ENCODE data around the gene LIMCH1. TPM values are rescaled to one million over a fixed set of nuclear protein-coding genes. Genes with fewer than 3 reads are reported as not detected.

The LIMCH1 gene
- total RNA-seq, 2 experiments from 2014 or later: not detected

DNA sequence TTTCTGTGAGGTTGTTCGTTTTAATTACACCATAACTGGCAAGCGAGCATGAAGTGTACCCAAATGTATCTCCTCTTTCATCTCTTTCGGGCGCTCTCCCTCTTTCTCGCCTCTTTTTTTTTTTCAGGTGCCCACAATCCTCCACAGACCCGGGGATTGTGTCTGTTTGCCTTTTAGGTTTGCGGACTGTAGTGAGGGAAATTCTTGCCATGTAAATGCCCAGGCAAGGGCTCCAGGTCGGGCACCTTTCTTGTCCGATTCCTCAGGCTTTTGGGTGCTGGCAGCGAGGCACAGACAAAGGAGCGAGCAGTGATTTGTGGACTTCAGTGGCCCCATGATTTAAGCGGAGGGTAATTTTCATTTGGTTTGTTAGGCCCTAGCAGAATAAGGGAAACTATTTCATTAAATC lies 211.7 kb downstream of the LIMCH1 start:
- CTCF ChIA-PET (ENCODE audit: unreplicated experiment): no interaction called here
- POLR2A ChIA-PET: no interaction called here
- no TSS peak for BruUV-seq (replicated peaks)

More for the DNA sequence above, 211.7 kb downstream of the LIMCH1 start:
- Histone ChIP-seq H3K36me3 (ENCODE audit: insufficient read depth, low read length) (no peaks in the 10 kb centered on the region), H3K4me2 (ENCODE audit: low read length) (no peak overlapping the region), H3K27ac (ENCODE audit: low read depth, low read length, poor library complexity, severe bottlenecking) (no peak overlapping the region), H3K4me3 (ENCODE audit: low read depth, low read length, poor library complexity, severe bottlenecking) (no peak overlapping the region), H3K9me2 (ENCODE audit: insufficient read depth, low read length) (no peaks in the 10 kb centered on the region), H3K79me2 (ENCODE audit: insufficient read depth, low read depth, low read length) (no peaks in the 10 kb centered on the region), H4K20me1 (ENCODE audit: insufficient read depth, low read length) (no peaks in the 10 kb centered on the region), H3K9me3 (ENCODE audit: low read length) (no peaks in the 10 kb centered on the region), H2AFZ (ENCODE audit: low read length) (no peak overlapping the region), H3K4me1 (ENCODE audit: insufficient read depth, low read length, poor library complexity, severe bottlenecking) (no peaks in the 10 kb centered on the region)
- DNase-seq (ENCODE audit: low spot score): no peak
- TF ChIP-seq, protein P1, sequence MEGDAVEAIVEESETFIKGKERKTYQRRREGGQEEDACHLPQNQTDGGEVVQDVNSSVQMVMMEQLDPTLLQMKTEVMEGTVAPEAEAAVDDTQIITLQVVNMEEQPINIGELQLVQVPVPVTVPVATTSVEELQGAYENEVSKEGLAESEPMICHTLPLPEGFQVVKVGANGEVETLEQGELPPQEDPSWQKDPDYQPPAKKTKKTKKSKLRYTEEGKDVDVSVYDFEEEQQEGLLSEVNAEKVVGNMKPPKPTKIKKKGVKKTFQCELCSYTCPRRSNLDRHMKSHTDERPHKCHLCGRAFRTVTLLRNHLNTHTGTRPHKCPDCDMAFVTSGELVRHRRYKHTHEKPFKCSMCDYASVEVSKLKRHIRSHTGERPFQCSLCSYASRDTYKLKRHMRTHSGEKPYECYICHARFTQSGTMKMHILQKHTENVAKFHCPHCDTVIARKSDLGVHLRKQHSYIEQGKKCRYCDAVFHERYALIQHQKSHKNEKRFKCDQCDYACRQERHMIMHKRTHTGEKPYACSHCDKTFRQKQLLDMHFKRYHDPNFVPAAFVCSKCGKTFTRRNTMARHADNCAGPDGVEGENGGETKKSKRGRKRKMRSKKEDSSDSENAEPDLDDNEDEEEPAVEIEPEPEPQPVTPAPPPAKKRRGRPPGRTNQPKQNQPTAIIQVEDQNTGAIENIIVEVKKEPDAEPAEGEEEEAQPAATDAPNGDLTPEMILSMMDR (conservative IDR thresholded peaks at IDR 0.05; ENCODE audit: low read length): no peak
- no peak for TF ChIP-seq EZH2phosphoT487 (IDR thresholded peaks at IDR 0.05; ENCODE audit: borderline replicate concordance, low read depth, low read length)
- intact Hi-C loops (cut with micrococcal nuclease; ENCODE audit: unreplicated experiment): no loop called here

Other genes starting within 250 kb of the LIMCH1 start
- gene PHOX2B, start 210.6 kb downstream of the LIMCH1 start, total RNA-seq (2014; rRNA removed; shearing (Covaris generic)): not detected in 2 replicates
- not detected in 2 replicates for gene PHOX2B, start 210.6 kb downstream of the LIMCH1 start, total RNA-seq (2022)